Thyroid gland (tissue), 4 donors: ENCODE results near the gene KIAA0586. TPM values are rescaled to one million over a fixed set of nuclear protein-coding genes. Genes with fewer than 3 reads are reported as not detected.
"Not testable (repeated sequence)": the region's sequence is repeated elsewhere in the genome, so short reads cannot be mapped to it uniquely, and the experiment has no call there.

Experiments
- DNase-seq, 2 donors: peaks; one replicate each; pipeline ENCODE4 v3.0.0-alpha.2; 2019
- H3K27ac ChIP-seq, 3 donors: fragments of 200-600 bp; sonication (generic); 1 replicate in 2 of 3; 2 replicates in 1 of 3; pipeline ENCODE4 v1.5.1; 2016 to 2019; ENCODE audit warnings: mild to moderate bottlenecking in 1 of 3, moderate library complexity in 1 of 3
- H3K27me3 ChIP-seq: fragments of 200-600 bp; sonication (generic); one replicate; pipeline ENCODE4 v1.5.1; 2019
- H3K36me3 ChIP-seq, 2 donors: fragments of 200-600 bp; sonication (generic); one replicate each; pipeline ENCODE4 v1.5.1; 2016 to 2019
- H3K4me1 ChIP-seq, 2 donors: fragments of 200-600 bp; sonication (generic); one replicate each; pipeline ENCODE4 v1.5.1; 2017 to 2019
- H3K4me3 ChIP-seq, 3 donors: fragments of 200-600 bp; sonication (generic); replicated peaks in 1 of 3; 1 replicate in 2 of 3; 2 replicates in 1 of 3; pipeline ENCODE4 v1.5.1; 2016; ENCODE audit warnings: mild to moderate bottlenecking in 1 of 3
- H3K9me3 ChIP-seq: fragments of 200-600 bp; sonication (generic); one replicate; pipeline ENCODE4 v1.5.1; 2017
- POLR2A ChIP-seq, 2 donors: fragments of 450-650 bp; IDR thresholded peaks; one replicate each; pipeline ENCODE4 v1.6.1; 2017; ENCODE audit warnings: antibody characterized with exemption in 2 of 2, mild to moderate bottlenecking in 2 of 2, moderate library complexity in 1 of 2
- WGBS, 2 donors: methylation state at CpG; one replicate each; pipeline ENCODE4 v1.1.5; 2017; 5-methylcytosine and 5-hydroxymethylcytosine counted together
- intact Hi-C: fragments of 100-400 bp; cut with DNase I; formaldehyde crosslinking; loops from one replicate; pipeline ENCODE4 v1.15.1; 2023
- total RNA-seq, 4 donors: library from RNA; depleted of rRNA; stranded (reverse); fragments of >200 nt; gene quantifications; one replicate each; pipeline ENCODE4 v1.2.3, GENCODE V29; 2016
- TF ChIP-seq, protein P1 (sequence below), 6 experiments: fragments of 200-600 bp in 3 of 6; fragments of 450-650 bp in 3 of 6; sonication (generic) in 3 of 6; IDR thresholded peaks; one replicate each; pipeline ENCODE4 v1.5.1; 2016 to 2019; ENCODE audit warnings: antibody characterized with exemption in 6 of 6, mild to moderate bottlenecking in 2 of 6, inconsistent platforms in 1 of 6, moderate library complexity in 1 of 6

Gene KIAA0586
- total RNA-seq, 4 donors from 2014 or later: 18.7 to 26.3 (median 21.2) TPM

DNA sequence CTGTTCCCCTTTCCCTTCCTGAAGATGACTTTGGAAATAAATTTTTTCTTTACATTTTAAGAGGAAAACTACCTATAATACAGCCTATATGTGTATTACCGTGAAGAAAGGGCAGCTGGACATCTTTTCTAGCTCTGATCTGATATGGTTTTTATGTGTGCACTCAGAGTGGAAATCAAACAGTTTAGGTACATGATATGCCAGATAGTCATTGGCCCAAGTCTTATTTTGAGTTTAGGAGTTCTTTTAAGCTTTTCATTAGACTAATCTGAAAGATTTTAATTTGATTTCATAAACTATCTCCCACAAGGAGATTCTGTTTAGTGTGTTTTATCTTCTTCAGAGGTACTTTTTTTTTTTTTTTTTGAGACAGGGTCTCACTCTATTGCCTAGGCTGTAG, 48.8 kb downstream of the KIAA0586 start:
- no peaks in the 10 kb centered on the region for H3K27me3 ChIP-seq
- intact Hi-C loops: no loop called here
- DNase-seq: no peak
- H3K27ac ChIP-seq: no peak overlapping the region
- no peak overlapping the region for H3K4me3 ChIP-seq
- WGBS, 2 donors: 100% methylated on average over 1 of the region's 1 CpG
- no peak for TF ChIP-seq POLR2A (IDR thresholded peaks at IDR 0.05)
- TF ChIP-seq, protein P1, sequence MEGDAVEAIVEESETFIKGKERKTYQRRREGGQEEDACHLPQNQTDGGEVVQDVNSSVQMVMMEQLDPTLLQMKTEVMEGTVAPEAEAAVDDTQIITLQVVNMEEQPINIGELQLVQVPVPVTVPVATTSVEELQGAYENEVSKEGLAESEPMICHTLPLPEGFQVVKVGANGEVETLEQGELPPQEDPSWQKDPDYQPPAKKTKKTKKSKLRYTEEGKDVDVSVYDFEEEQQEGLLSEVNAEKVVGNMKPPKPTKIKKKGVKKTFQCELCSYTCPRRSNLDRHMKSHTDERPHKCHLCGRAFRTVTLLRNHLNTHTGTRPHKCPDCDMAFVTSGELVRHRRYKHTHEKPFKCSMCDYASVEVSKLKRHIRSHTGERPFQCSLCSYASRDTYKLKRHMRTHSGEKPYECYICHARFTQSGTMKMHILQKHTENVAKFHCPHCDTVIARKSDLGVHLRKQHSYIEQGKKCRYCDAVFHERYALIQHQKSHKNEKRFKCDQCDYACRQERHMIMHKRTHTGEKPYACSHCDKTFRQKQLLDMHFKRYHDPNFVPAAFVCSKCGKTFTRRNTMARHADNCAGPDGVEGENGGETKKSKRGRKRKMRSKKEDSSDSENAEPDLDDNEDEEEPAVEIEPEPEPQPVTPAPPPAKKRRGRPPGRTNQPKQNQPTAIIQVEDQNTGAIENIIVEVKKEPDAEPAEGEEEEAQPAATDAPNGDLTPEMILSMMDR (IDR thresholded peaks at IDR 0.05): no peak
- no peaks in the 10 kb centered on the region for H3K36me3 ChIP-seq
- no peaks in the 10 kb centered on the region for H3K4me1 ChIP-seq
- no peaks in the 10 kb centered on the region for H3K9me3 ChIP-seq

DNA sequence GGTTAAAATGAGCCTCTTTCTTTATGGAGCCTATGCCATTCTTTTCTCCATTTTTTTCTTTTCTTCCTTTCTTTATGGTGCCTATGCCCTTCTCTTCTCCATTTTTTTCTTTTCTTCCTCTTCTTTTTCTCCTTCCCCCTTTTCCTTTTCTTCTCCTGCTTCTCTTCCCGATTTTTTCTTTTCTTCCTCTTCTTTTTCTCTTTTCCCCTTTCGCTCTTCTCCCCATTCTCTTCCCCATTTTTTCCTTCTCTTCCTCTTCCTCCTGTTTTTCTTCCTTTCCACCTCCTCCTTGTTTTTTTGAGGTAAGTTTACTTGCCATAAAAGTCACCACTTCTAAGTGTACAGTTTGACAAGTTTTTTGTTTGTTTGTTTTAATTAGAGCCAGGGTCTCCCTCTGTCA, 50.1 kb downstream of the KIAA0586 start:
- no peak for TF ChIP-seq POLR2A (IDR thresholded peaks at IDR 0.05)
- TF ChIP-seq, protein P1 (IDR thresholded peaks at IDR 0.05): no peak

DNA sequence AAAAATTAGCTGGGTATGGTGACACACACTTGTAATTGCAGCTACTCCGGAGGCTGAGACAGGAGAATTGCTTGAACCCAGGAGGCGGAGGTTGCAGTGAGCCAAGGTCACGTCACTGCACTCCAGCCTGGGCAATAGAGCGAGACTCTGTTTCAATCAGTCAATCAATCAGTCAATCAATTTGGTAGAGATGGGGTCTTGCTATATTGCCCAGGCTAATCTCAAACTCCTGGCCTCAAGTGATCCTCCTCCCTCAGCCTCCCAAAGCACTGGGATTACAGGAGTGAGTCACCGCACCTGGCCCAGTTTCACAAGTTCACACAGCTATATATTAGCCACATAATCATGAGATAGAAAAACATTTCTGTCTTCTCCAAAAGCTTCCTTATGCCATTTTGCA, 50.8 kb downstream of the KIAA0586 start:
- intact Hi-C loops, H3K9me3 ChIP-seq, H3K4me3 ChIP-seq, H3K27ac ChIP-seq, DNase-seq, H3K36me3 ChIP-seq, H3K27me3 ChIP-seq, H3K4me1 ChIP-seq: not testable (repeated sequence)
- WGBS, 2 donors: 96 to 99% methylated on average over 5 of the region's 5 CpGs

More for the DNA sequence above, 50.1 kb downstream of the KIAA0586 start:
- Histone ChIP-seq H3K36me3 (no peaks in the 10 kb centered on the region), H3K27me3 (no peaks in the 10 kb centered on the region), H3K9me3 (no peaks in the 10 kb centered on the region), H3K4me1 (no peaks in the 10 kb centered on the region), H3K4me3 (no peak overlapping the region), H3K27ac (no peak overlapping the region)
- DNase-seq: no peak
- WGBS, 2 donors: 92 to 98% methylated on average over 2 of the region's 2 CpGs
- intact Hi-C loops: no loop called here

DNA sequence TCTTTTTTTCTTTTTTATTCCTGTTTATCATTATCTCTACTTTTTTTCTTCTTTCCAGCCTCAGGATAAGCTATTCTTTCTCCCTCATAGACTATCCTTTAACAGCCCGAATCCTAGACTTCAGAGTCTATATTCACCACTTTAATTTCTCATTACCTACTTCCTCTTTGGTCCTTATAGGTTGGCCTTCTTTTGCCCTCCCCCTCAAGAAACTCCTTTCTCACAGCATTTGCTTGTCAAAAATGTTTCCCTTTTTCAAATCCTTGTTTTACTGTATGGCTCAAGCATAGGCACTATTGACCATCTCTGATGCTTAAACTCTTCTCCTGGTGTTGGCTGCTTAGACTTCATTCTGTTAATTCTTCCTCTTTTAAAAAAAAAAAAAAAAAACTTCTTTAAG, 52.5 kb downstream of the KIAA0586 start:
- Histone ChIP-seq H3K27me3 (no peaks in the 10 kb centered on the region), H3K4me1 (no peaks in the 10 kb centered on the region), H3K9me3 (no peaks in the 10 kb centered on the region), H3K27ac (no peak overlapping the region), H3K36me3 (no peaks in the 10 kb centered on the region), H3K4me3 (no peak overlapping the region)
- TF ChIP-seq, protein P1 (IDR thresholded peaks at IDR 0.05): no peak
- no peak for TF ChIP-seq POLR2A (IDR thresholded peaks at IDR 0.05)
- no peak for DNase-seq
- intact Hi-C loops: no loop called here
- WGBS, 2 donors: 93 to 94% methylated on average over 1 of the region's 1 CpG

DNA sequence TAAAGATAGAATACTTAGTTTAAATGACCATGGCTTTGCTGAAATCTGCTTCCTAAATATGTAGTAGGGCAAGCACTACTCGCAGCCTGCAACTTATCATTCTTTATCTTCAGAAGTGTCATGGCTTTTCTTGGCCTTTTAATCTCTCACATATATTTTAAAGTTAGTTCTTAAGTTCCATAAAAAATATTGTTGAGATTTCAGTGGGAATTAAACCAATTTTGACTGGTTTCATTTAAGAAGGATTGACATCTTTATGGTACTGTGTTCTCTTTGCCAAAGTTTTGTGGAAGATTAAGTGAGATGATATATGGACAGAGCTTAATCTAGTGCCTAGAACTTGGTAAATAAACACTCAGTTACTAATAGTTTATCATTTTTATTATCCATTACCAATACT, 56.7 kb downstream of the KIAA0586 start:
- Histone ChIP-seq H3K27me3 (no peaks in the 10 kb centered on the region), H3K4me1 (no peaks in the 10 kb centered on the region), H3K4me3 (no peak overlapping the region), H3K36me3 (peaks cover 0 to 5% of the 10 kb centered on the region in 2 donors), H3K27ac (no peak overlapping the region), H3K9me3 (no peaks in the 10 kb centered on the region)
- TF ChIP-seq, protein P1 (IDR thresholded peaks at IDR 0.05): no peak
- no peak for TF ChIP-seq POLR2A (IDR thresholded peaks at IDR 0.05)
- intact Hi-C loops: no loop called here
- 86 to 87% methylated on average over 1 of the region's 1 CpG for WGBS, 2 donors
- no peak for DNase-seq

DNA sequence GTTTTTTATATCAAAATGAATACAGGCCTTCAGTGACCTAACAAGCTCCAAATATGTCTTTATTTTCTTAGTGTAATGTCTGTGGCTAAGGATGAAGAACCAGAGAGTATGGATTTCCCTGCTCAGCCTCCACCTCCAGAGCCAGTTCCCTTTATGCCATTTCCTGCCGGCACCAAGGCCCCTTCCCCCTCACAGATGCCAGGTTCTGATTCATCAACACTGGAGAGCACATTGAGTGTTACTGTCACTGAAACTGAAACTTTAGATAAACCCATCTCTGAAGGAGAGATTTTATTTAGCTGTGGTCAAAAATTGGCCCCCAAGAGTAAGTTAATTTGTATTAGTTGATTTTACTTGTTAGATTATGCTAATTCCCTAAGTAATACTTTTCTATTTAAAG, 61.0 kb downstream of the KIAA0586 start:
- Histone ChIP-seq H3K27ac (no peak overlapping the region), H3K4me3 (no peak overlapping the region), H3K36me3 (peaks cover 0 to 5% of the 10 kb centered on the region in 2 donors), H3K27me3 (no peaks in the 10 kb centered on the region), H3K9me3 (no peaks in the 10 kb centered on the region), H3K4me1 (no peaks in the 10 kb centered on the region)
- 53 to 70% methylated on average over 1 of the region's 1 CpG for WGBS, 2 donors
- intact Hi-C loops: no loop called here
- no peak for DNase-seq
- no peak for TF ChIP-seq POLR2A (IDR thresholded peaks at IDR 0.05)
- TF ChIP-seq, protein P1 (IDR thresholded peaks at IDR 0.05): no peak
